SK-N-SH (cell line): ENCODE results near the gene LYRM4. TPM values are rescaled to one million over a fixed set of nuclear protein-coding genes. Genes with fewer than 3 reads are reported as not detected.
A peak's percentile ranks its signal among the peaks of the same experiment; 100 is the strongest.

Experiments
- CTCF ChIA-PET: fragments of 300-600, 350-600 bp; formaldehyde crosslinking; extraction: SDS; loops from one replicate; lab custom pipeline; 2021; lab: Yijun Ruan, JAX
- POLR2A ChIA-PET: fragments of 350-600 bp; sonication (Branson Sonifier 250); formaldehyde crosslinking; extraction: SDS; loops from one replicate; lab custom pipeline; 2020; ENCODE audit warnings: antibody characterized with exemption, inconsistent platforms; lab: Yijun Ruan, JAX
- DNase-seq: peaks from one replicate; pipeline ENCODE4 v3.0.0; 2012
- H2AFZ ChIP-seq: fragments of 200-600 bp; sonication (generic); 2 replicates; pipeline ENCODE4 v1.8.1; 2016; ENCODE audit warnings: antibody characterized with exemption, mild to moderate bottlenecking, low read depth
- H3F3A ChIP-seq: fragments of 200-600 bp; sonication (generic); replicated peaks from 2 replicates; pipeline ENCODE3; 2016; ENCODE audit warnings: antibody characterized with exemption, mild to moderate bottlenecking; ENCODE audit not compliant: insufficient read depth
- H3K27ac ChIP-seq, 2 experiments: fragments of 200-500 bp in 1 of 2; fragments of 200-600 bp in 1 of 2; sonication (Bioruptor generic) in 1 of 2; sonication (generic), shearing (Covaris generic) in 1 of 2; 2 replicates each; pipeline versions ENCODE4 v1.5.1 to v1.6.1; 2014 to 2016; ENCODE audit warnings: low read depth in 2 of 2, inconsistent platforms in 1 of 2, low read length in 1 of 2, mild to moderate bottlenecking in 1 of 2, mixed read lengths in 1 of 2
- H3K27me3 ChIP-seq: fragments of 200-600 bp; sonication (generic), shearing (Covaris generic); 2 replicates; pipeline ENCODE4 v1.6.1; 2016; ENCODE audit warnings: mixed run types; ENCODE audit not compliant: insufficient read depth
- H3K36me3 ChIP-seq, 2 experiments: fragments of 200-500 bp in 1 of 2; fragments of 200-600 bp in 1 of 2; sonication (Bioruptor generic) in 1 of 2; sonication (generic) in 1 of 2; replicated peaks in 1 of 2; 2 replicates each; pipeline versions ENCODE3 to v1.5.1; 2014 to 2016; ENCODE audit warnings: low read length in 1 of 2, mild to moderate bottlenecking in 1 of 2; ENCODE audit not compliant: insufficient read depth in 2 of 2, control insufficient read depth in 1 of 2
- H3K4me1 ChIP-seq, 2 experiments: fragments of 200-500 bp in 1 of 2; fragments of 200-600 bp in 1 of 2; sonication (Bioruptor generic) in 1 of 2; sonication (generic), shearing (Covaris generic) in 1 of 2; 2 replicates each; pipeline versions ENCODE4 v1.5.1 to v1.6.1; 2014 to 2016; ENCODE audit warnings: low read depth in 1 of 2, low read length in 1 of 2, mixed run types in 1 of 2; ENCODE audit not compliant: insufficient read depth in 2 of 2, control insufficient read depth in 1 of 2
- H3K4me2 ChIP-seq: fragments of 200-600 bp; sonication (generic), shearing (Covaris generic); 2 replicates; pipeline ENCODE4 v1.6.1; 2017; ENCODE audit warnings: mixed run types
- H3K4me3 ChIP-seq, 2 experiments: fragments of 200-500 bp in 1 of 2; fragments of 200-600 bp in 1 of 2; sonication (Bioruptor generic) in 1 of 2; sonication (generic), shearing (Covaris generic) in 1 of 2; 2 replicates each; pipeline versions ENCODE4 v1.5.1 to v1.8.1; 2014 to 2016; ENCODE audit warnings: low read depth in 2 of 2, inconsistent platforms in 1 of 2, low read length in 1 of 2, mild to moderate bottlenecking in 1 of 2, mixed read lengths in 1 of 2, moderate library complexity in 1 of 2
- H3K79me2 ChIP-seq: fragments of 200-600 bp; sonication (generic); 2 replicates; pipeline ENCODE4 v1.8.1; 2017; ENCODE audit warnings: mild to moderate bottlenecking; ENCODE audit not compliant: insufficient read depth
- H3K9ac ChIP-seq: fragments of 200-600 bp; sonication (generic); 2 replicates; pipeline ENCODE4 v1.6.1; 2017; ENCODE audit warnings: mixed run types
- H3K9me2 ChIP-seq: fragments of 200-600 bp; sonication (generic); 2 replicates; pipeline ENCODE4 v1.6.1; 2017; ENCODE audit warnings: mixed run types
- H3K9me3 ChIP-seq: fragments of 200-600 bp; sonication (generic); 2 replicates; pipeline ENCODE4 v1.6.1; 2017; ENCODE audit warnings: mixed run types, mild to moderate bottlenecking, moderate library complexity
- H4K20me1 ChIP-seq: fragments of 200-600 bp; sonication (generic); 2 replicates; pipeline ENCODE4 v1.6.1; 2017; ENCODE audit warnings: mild to moderate bottlenecking, mixed run types; ENCODE audit not compliant: insufficient read depth
- CHD2 ChIP-seq: fragments of 150-350 bp; IDR thresholded peaks from 2 replicates; pipeline ENCODE4 v1.6.1; 2018; ENCODE audit warnings: low read length; ENCODE audit not compliant: partially characterized antibody
- ELF1 ChIP-seq: IDR thresholded peaks from 2 replicates; pipeline ENCODE4 v1.4.0; 2012
- EP300 ChIP-seq, 2 experiments: IDR thresholded peaks; 2 replicates each; pipeline versions ENCODE4 v1.4.0 to v1.6.1; 2012; ENCODE audit warnings: borderline replicate concordance in 1 of 2, low read depth in 1 of 2, low read length in 1 of 2
- FOSL2 ChIP-seq: IDR thresholded peaks from 2 replicates; pipeline ENCODE4 v1.4.0; 2012; ENCODE audit warnings: low read depth, mild to moderate bottlenecking, moderate library complexity, borderline replicate concordance
- MEF2A ChIP-seq: IDR thresholded peaks from 2 replicates; pipeline ENCODE4 v1.4.0; 2012; ENCODE audit warnings: low read depth, borderline replicate concordance
- NFIC ChIP-seq: IDR thresholded peaks from 2 replicates; pipeline ENCODE4 v1.4.0; 2012; ENCODE audit warnings: borderline replicate concordance
- POLR2AphosphoS5 ChIP-seq: IDR thresholded peaks from 2 replicates; pipeline ENCODE4 v1.6.1; 2012; ENCODE audit warnings: low read depth, low read length
- RAD21 ChIP-seq: IDR thresholded peaks from 2 replicates; pipeline ENCODE4 v1.6.1; 2012; ENCODE audit warnings: mild to moderate bottlenecking, low read length
- RCOR1 ChIP-seq: fragments of 150-350 bp; IDR thresholded peaks from 2 replicates; pipeline ENCODE4 v1.6.1; 2017; ENCODE audit warnings: antibody characterized with exemption, low read length
- RFX5 ChIP-seq: IDR thresholded peaks from 2 replicates; pipeline ENCODE4 v1.6.1; 2012; ENCODE audit warnings: mild to moderate bottlenecking, improper control_type of control experiment, low read length
- RXRA ChIP-seq: IDR thresholded peaks from 2 replicates; pipeline ENCODE4 v1.4.0; 2012; ENCODE audit warnings: low read depth, mild to moderate bottlenecking, borderline replicate concordance
- TEAD4 ChIP-seq: IDR thresholded peaks from 2 replicates; pipeline ENCODE4 v1.4.0; 2012; ENCODE audit warnings: mild to moderate bottlenecking, borderline replicate concordance; ENCODE audit not compliant: insufficient read depth
- WGBS: methylation state at CpG from one replicate; pipeline ENCODE4 v1.1.6; 2017; ENCODE audit warnings: low lambda C conversion rate; 5-methylcytosine and 5-hydroxymethylcytosine counted together
- polyA plus RNA-seq, 3 experiments: library from polyadenylated mRNA; depleted of rRNA; stranded (reverse); fragments of >200 nt; gene quantifications; 2 replicates each; pipeline ENCODE4 v1.2.3, GENCODE V29; 2012
- TF ChIP-seq, protein P1 (sequence below): IDR thresholded peaks from 2 replicates; pipeline ENCODE4 v1.4.0; 2012; ENCODE audit warnings: low read depth
- TF ChIP-seq, protein P2 (sequence below): IDR thresholded peaks from 2 replicates; pipeline ENCODE4; 2012
- TF ChIP-seq, protein P3 (sequence below): fragments of 200-600 bp; sonication (generic); IDR thresholded peaks from 2 replicates; pipeline ENCODE4 v1.6.1; 2017; ENCODE audit warnings: antibody characterized with exemption, mild to moderate bottlenecking, moderate library complexity
- TF ChIP-seq, protein P4 (sequence below): IDR thresholded peaks from 2 replicates; pipeline ENCODE4 v1.4.0; 2012; ENCODE audit warnings: low read depth, borderline replicate concordance
- TF ChIP-seq, protein P5 (sequence below): IDR thresholded peaks from 2 replicates; pipeline ENCODE4 v1.6.1; 2012; ENCODE audit warnings: mild to moderate bottlenecking, low read depth, low read length, moderate library complexity

LYRM4 gene
- polyA plus RNA-seq, 1 of the 3 experiments (the other 2 are of a cell fraction): 37.2 TPM

DNA sequence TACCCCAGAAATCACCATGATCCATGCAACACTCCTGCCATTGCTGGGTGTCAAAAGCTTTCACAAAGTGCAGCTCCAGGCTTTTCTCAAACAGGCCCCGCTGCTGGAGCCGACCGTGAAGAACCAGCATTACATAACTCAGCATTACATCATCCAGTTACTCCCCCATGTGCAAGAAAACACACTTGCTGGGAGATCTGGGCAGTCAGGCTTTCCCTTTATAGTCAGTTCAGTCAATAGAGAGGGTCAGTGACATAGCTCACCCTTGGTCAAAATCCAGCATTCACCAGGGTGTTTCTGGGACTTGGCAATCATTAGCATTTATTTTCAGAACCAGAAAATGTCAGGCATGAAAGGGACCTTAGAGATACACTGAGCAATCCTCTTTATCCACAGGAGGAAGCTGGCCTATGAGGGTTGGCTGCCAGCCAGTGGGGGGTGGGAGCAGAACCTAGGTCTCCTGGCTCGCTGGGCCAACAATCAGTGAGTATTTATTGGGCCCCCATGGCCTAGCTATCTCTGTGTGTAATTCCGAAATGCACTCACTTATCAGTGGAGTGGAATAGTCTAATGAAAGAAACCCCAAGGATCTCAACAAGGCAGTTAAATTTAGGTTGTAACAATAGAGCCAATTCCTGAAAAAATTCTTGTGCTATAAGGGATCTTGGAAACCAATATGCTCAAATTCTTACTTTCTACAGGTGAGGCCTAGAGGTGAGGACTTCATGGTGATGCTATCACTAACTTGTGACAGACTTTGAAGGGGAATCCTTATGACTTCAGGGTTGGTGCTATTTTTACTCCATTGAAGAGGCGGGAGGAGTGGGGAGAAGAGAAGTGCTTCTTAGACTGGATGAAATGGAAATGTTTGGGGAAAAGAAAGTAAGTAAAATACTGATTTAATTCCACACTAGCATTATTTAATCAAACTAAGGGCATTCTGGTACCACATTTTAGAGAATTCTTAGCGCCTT, 54.6 kb downstream of the LYRM4 start:
- H3K4me2 ChIP-seq: peak overlapping the region; percentile 18; the same call in 1 of the 2 replicates
- CTCF ChIA-PET: interaction anchor here (1.6 to 2.6 kb wide), 3 partner anchors 8 to 62 kb away, joined by 5 to 15 read pairs (median 7); no protein-coding TSS in a partner anchor
- POLR2A ChIA-PET: no interaction called here
- H3K9me2 ChIP-seq: no peaks in the 10 kb centered on the region
- no peaks in the 10 kb centered on the region for H3K9me3 ChIP-seq
- TF ChIP-seq RFX5 (no peak), NFIC (peak; percentile 48)
- TF ChIP-seq, protein P1, sequence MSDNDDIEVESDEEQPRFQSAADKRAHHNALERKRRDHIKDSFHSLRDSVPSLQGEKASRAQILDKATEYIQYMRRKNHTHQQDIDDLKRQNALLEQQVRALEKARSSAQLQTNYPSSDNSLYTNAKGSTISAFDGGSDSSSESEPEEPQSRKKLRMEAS: 0 out of 2 replicates have a peak, but pooled peaks have one; percentile 49
- TF ChIP-seq, protein P2, sequence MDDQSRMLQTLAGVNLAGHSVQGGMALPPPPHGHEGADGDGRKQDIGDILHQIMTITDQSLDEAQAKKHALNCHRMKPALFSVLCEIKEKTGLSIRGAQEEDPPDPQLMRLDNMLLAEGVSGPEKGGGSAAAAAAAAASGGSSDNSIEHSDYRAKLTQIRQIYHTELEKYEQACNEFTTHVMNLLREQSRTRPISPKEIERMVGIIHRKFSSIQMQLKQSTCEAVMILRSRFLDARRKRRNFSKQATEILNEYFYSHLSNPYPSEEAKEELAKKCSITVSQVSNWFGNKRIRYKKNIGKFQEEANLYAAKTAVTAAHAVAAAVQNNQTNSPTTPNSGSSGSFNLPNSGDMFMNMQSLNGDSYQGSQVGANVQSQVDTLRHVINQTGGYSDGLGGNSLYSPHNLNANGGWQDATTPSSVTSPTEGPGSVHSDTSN: 0 out of 2 replicates have a peak, but pooled peaks have one; percentile 4
- peak overlapping the region in 1 of 2 experiments; percentile 40; a peak in 3 of 4 replicates for H3K27ac ChIP-seq
- WGBS: 78% methylated on average over 6 of the region's 7 CpGs
- H3K27me3 ChIP-seq: no peaks in the 10 kb centered on the region
- no peak overlapping the region for H3K4me3 ChIP-seq
- H3K36me3 ChIP-seq: no peaks in the 10 kb centered on the region
- H3K9ac ChIP-seq: no peak overlapping the region
- no peaks in the 10 kb centered on the region for H3F3A ChIP-seq
- H4K20me1 ChIP-seq: no peaks in the 10 kb centered on the region
- H3K4me1 ChIP-seq: peaks cover 9 to 21% of the 10 kb centered on the region in 2 experiments; a peak in 3 of 4 replicates
- DNase-seq: peak; percentile 23
- H2AFZ ChIP-seq: no peak overlapping the region
- H3K79me2 ChIP-seq: no peaks in the 10 kb centered on the region

DNA sequence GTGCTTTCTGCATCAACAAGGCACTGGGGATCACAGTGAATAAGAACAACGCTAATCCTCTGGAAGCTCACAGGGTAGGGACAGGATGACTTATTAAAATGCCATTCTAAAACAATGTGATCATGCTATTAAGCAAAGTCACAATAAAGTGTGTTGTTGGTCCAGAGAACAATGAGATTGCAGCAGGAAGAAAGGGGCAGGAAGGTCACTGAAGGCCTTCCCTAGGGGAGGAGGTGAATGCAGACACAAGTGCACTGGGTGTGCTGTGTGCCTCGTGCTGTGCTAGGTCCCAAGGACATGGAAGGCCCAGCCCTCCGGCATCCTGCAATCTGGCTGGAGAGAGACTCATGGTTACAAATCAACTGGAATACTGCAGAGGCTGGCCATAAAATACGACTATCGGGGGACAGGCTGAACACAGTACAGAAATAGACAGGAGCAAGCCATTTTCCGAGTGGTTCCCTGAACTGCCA, 55.7 kb downstream of the LYRM4 start:
- Histone ChIP-seq H3K4me3 (no peak overlapping the region), H4K20me1 (no peaks in the 10 kb centered on the region), H3K27ac (no peak overlapping the region; a peak in 1 of 4 replicates), H3F3A (no peaks in the 10 kb centered on the region), H3K27me3 (no peaks in the 10 kb centered on the region), H2AFZ (no peak overlapping the region), H3K9me2 (no peaks in the 10 kb centered on the region), H3K4me1 (peaks cover 9 to 21% of the 10 kb centered on the region in 2 experiments; a peak in 2 of 4 replicates), H3K4me2 (no peak overlapping the region), H3K36me3 (no peaks in the 10 kb centered on the region), H3K9me3 (no peaks in the 10 kb centered on the region), H3K9ac (no peak overlapping the region), H3K79me2 (no peaks in the 10 kb centered on the region)
- ChIA-PET POLR2A (no interaction called here), CTCF (interaction anchor here (1.2 to 2.6 kb wide), 4 partner anchors 9 to 61 kb away, joined by 3 to 15 read pairs (median 6); no protein-coding TSS in a partner anchor)
- no peak for DNase-seq
- 94% methylated on average over 6 of the region's 6 CpGs for WGBS
- no peak for TF ChIP-seq TEAD4
- TF ChIP-seq, protein P3, sequence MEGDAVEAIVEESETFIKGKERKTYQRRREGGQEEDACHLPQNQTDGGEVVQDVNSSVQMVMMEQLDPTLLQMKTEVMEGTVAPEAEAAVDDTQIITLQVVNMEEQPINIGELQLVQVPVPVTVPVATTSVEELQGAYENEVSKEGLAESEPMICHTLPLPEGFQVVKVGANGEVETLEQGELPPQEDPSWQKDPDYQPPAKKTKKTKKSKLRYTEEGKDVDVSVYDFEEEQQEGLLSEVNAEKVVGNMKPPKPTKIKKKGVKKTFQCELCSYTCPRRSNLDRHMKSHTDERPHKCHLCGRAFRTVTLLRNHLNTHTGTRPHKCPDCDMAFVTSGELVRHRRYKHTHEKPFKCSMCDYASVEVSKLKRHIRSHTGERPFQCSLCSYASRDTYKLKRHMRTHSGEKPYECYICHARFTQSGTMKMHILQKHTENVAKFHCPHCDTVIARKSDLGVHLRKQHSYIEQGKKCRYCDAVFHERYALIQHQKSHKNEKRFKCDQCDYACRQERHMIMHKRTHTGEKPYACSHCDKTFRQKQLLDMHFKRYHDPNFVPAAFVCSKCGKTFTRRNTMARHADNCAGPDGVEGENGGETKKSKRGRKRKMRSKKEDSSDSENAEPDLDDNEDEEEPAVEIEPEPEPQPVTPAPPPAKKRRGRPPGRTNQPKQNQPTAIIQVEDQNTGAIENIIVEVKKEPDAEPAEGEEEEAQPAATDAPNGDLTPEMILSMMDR: no peak
- TF ChIP-seq, protein P4, sequence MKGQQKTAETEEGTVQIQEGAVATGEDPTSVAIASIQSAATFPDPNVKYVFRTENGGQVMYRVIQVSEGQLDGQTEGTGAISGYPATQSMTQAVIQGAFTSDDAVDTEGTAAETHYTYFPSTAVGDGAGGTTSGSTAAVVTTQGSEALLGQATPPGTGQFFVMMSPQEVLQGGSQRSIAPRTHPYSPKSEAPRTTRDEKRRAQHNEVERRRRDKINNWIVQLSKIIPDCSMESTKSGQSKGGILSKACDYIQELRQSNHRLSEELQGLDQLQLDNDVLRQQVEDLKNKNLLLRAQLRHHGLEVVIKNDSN: no peak
- no peak for TF ChIP-seq EP300 (IDR thresholded peaks at IDR 0.05; ENCODE audit: borderline replicate concordance in 1 of 2, low read depth in 1 of 2, low read length in 1 of 2)
- no peak for TF ChIP-seq POLR2AphosphoS5
- TF ChIP-seq, protein P1: no peak
- no peak for TF ChIP-seq RAD21
- TF ChIP-seq CHD2: no peak
- TF ChIP-seq FOSL2: no peak
- no peak for TF ChIP-seq MEF2A
- TF ChIP-seq, protein P5, sequence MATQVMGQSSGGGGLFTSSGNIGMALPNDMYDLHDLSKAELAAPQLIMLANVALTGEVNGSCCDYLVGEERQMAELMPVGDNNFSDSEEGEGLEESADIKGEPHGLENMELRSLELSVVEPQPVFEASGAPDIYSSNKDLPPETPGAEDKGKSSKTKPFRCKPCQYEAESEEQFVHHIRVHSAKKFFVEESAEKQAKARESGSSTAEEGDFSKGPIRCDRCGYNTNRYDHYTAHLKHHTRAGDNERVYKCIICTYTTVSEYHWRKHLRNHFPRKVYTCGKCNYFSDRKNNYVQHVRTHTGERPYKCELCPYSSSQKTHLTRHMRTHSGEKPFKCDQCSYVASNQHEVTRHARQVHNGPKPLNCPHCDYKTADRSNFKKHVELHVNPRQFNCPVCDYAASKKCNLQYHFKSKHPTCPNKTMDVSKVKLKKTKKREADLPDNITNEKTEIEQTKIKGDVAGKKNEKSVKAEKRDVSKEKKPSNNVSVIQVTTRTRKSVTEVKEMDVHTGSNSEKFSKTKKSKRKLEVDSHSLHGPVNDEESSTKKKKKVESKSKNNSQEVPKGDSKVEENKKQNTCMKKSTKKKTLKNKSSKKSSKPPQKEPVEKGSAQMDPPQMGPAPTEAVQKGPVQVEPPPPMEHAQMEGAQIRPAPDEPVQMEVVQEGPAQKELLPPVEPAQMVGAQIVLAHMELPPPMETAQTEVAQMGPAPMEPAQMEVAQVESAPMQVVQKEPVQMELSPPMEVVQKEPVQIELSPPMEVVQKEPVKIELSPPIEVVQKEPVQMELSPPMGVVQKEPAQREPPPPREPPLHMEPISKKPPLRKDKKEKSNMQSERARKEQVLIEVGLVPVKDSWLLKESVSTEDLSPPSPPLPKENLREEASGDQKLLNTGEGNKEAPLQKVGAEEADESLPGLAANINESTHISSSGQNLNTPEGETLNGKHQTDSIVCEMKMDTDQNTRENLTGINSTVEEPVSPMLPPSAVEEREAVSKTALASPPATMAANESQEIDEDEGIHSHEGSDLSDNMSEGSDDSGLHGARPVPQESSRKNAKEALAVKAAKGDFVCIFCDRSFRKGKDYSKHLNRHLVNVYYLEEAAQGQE: no peak
- TF ChIP-seq RCOR1: no peak
- TF ChIP-seq RXRA: no peak
- TF ChIP-seq ELF1: no peak
